Right cardiac atrium (tissue), 5 donors: Measurements from ENCODE around the gene MACROD2. TPM values are rescaled to one million over a fixed set of nuclear protein-coding genes. Genes with fewer than 3 reads are reported as not detected.

Source experiments
- ATAC-seq, 2 donors: fragments of 200-7000 bp; cut with Tn5 transposase; one replicate each; pipeline versions ENCODE4 v1.8.0 to v1.9.1; 2020; ENCODE audit warnings: moderate library complexity in 2 of 2, mild to moderate bottlenecking in 1 of 2
- DNase-seq, 3 donors: peaks; one replicate each; pipeline ENCODE4 v3.0.0-alpha.2; 2020
- H3K27ac ChIP-seq: one replicate; pipeline ENCODE4 v1.5.1; 2013; ENCODE audit warnings: mild to moderate bottlenecking, low read length, control low read depth, moderate library complexity
- H3K27me3 ChIP-seq: one replicate; pipeline ENCODE4 v1.6.1; 2013; ENCODE audit not compliant: control insufficient read depth, insufficient read depth
- H3K4me1 ChIP-seq: one replicate; pipeline ENCODE4 v1.6.1; 2013; ENCODE audit warnings: low read length; ENCODE audit not compliant: control insufficient read depth, insufficient read depth
- H3K4me3 ChIP-seq: one replicate; pipeline ENCODE4 v1.5.1; 2013; ENCODE audit warnings: low read length, control low read depth
- H3K9me3 ChIP-seq: one replicate; pipeline ENCODE4 v1.6.1; 2013; ENCODE audit warnings: low read length; ENCODE audit not compliant: control insufficient read depth
- WGBS: extraction: QIAGEN DNeasy Blood & Tissue Kit; methylation state at CpG from one replicate; pipeline ENCODE4 v1.1.7; 2013; 5-methylcytosine and 5-hydroxymethylcytosine counted together
- intact Hi-C, 4 donors: fragments of 100-400 bp; cut with DNase I; formaldehyde crosslinking; loops; one replicate each; pipeline versions ENCODE4 v1.11.0 to v1.14.0; 2022 to 2023
- polyA plus RNA-seq: library from polyadenylated mRNA; stranded (reverse); fragments of 200-250 nt; gene quantifications from one replicate; pipeline ENCODE4 v1.2.3, GENCODE V29; 2013
- total RNA-seq, 4 donors: library from RNA; stranded (reverse); fragmentation: NEBNext Ultra II Directional; extraction: Animal tissue kit (Norgen Biotek cat#: 25700); gene quantifications; one replicate each; pipeline ENCODE4 v1.2.1, GENCODE V29; 2021
- donor health status: healthy with polysubstance abuse.
- donor health status: DM: no; HTN: yes; CAD: no.
- donor health status: DM: no; HTN: no; CAD: no.
- donor health status: DM: no; HTN: yes; CAD: no; lungs with severe emphysema.
- donor health status: DM: yes; HTN: yes; CAD: no.

MACROD2 gene
- total and polyA plus RNA-seq, 5 donors: 0.61 to 4.4 (median 2.4) TPM

- Histone ChIP-seq H3K9me3 (no peaks in the 10 kb centered on the region), H3K4me3 (no peak overlapping the region), H3K27me3 (no peaks in the 10 kb centered on the region), H3K27ac (no peak overlapping the region), H3K4me1 (no peaks in the 10 kb centered on the region)
- 66% methylated on average over 3 of the region's 3 CpGs for WGBS
- intact Hi-C loops: no loop called here
- no peak for ATAC-seq
- no peak for DNase-seq
These were observed 586.4 kb downstream of the MACROD2 start for GRCh38 chr20:14581731-14582130.

GRCh38 chr20:14582855-14583254 lies 587.5 kb downstream of the MACROD2 start:
- Histone ChIP-seq H3K27ac (no peak overlapping the region), H3K4me3 (no peak overlapping the region), H3K27me3 (no peaks in the 10 kb centered on the region), H3K9me3 (no peaks in the 10 kb centered on the region), H3K4me1 (no peaks in the 10 kb centered on the region)
- ATAC-seq: no peak
- no peak for DNase-seq
- 54% methylated on average over 3 of the region's 3 CpGs for WGBS
- intact Hi-C loops: no loop called here

GRCh38 chr20:14583413-14583812 lies 588.1 kb downstream of the MACROD2 start:
- no peak overlapping the region for H3K4me3 ChIP-seq
- H3K4me1 ChIP-seq: no peaks in the 10 kb centered on the region
- intact Hi-C loops: no loop called here
- WGBS: 90% methylated on average over 1 of the region's 1 CpG
- H3K27ac ChIP-seq: no peak overlapping the region
- no peak for ATAC-seq
- DNase-seq: no peak
- H3K9me3 ChIP-seq: no peaks in the 10 kb centered on the region
- no peaks in the 10 kb centered on the region for H3K27me3 ChIP-seq

DNA sequence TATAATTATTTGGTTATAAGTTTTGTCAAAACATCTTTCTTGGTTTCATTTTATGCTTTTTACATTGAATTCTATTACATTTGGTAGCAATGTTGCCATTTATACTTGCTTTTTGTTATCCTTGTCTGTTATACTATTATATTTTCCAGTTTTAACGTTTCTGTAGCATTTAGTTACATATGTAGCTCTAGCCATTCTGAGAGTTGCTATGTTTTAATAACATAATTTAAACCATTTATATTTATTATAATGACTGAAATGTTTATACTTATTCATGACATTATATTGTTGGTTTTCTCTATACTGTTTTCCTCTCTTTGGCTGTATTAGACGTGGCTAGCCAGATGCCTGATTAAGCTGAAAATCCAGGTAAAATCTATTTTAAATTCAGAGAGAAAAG lies 594.1 kb downstream of the MACROD2 start:
- intact Hi-C loops: no loop called here
- H3K4me3 ChIP-seq: no peak overlapping the region
- no peaks in the 10 kb centered on the region for H3K4me1 ChIP-seq
- H3K9me3 ChIP-seq: no peaks in the 10 kb centered on the region
- DNase-seq: no peak
- no peak overlapping the region for H3K27ac ChIP-seq
- WGBS: 78% methylated on average over 2 of the region's 2 CpGs
- no peaks in the 10 kb centered on the region for H3K27me3 ChIP-seq
- ATAC-seq: no peak

GRCh38 chr20:14595051-14595450 lies 599.7 kb downstream of the MACROD2 start:
- H3K27me3 ChIP-seq: no peaks in the 10 kb centered on the region
- no peaks in the 10 kb centered on the region for H3K9me3 ChIP-seq
- no peaks in the 10 kb centered on the region for H3K4me1 ChIP-seq
- ATAC-seq (no peak), DNase-seq (peak in 1 of 3 donors; percentile 6)
- H3K27ac ChIP-seq: no peak overlapping the region
- intact Hi-C loops: no loop called here
- no peak overlapping the region for H3K4me3 ChIP-seq
- 84% methylated on average over 8 of the region's 8 CpGs for WGBS

DNA sequence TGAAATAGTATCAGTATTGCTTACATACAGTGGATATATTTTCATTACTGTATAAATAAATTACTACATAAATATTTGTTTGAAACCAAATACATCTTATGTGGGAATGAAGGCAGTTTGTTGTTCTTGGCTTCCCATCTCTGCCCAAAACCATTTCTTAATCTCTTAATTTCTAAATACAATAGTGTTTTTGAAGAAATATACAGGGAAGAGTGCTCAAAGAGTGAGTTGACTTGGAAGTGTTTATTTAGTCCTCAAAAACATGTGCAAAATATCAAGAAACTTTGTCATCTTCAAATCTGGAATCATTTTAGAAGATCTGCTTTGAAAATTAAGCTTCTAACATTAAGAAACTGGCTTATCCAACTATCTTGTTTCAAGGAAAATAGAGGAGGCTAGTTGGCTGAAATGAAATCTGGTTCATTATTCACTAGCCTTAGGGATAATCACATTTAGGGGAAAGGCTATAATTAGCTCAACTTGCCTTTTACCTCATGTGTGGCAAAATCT lies 601.9 kb downstream of the MACROD2 start:
- ATAC-seq (no peak), DNase-seq (no peak)
- Histone ChIP-seq H3K9me3 (no peaks in the 10 kb centered on the region), H3K27me3 (no peaks in the 10 kb centered on the region), H3K4me3 (no peak overlapping the region), H3K4me1 (no peaks in the 10 kb centered on the region), H3K27ac (no peak overlapping the region)
- intact Hi-C loops: no loop called here

DNA sequence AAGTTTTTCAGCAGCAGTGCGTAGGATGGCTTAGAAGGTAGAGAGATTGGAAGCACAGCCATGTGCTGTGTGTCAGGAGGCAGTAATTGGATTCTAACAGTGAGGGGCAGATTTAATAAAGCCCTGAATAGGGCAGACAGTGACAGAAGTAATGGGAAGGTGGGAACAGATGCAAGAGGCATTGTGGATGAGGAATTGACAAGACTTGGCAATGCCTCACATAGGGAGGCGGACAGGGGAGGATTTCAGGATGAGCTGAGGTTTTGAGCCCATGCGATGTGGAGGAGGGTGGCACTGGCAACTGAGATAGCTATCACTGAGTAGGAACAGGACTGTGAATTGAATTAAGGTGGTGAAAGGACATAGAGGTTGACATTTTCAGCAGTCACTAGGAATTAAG lies 604.3 kb downstream of the MACROD2 start:
- intact Hi-C loops: no loop called here
- H3K27ac ChIP-seq: no peak overlapping the region
- ATAC-seq: no peak
- H3K4me3 ChIP-seq: no peak overlapping the region
- H3K9me3 ChIP-seq: no peaks in the 10 kb centered on the region
- H3K4me1 ChIP-seq: no peaks in the 10 kb centered on the region
- 75% methylated on average over 3 of the region's 3 CpGs for WGBS
- DNase-seq: no peak
- H3K27me3 ChIP-seq: no peaks in the 10 kb centered on the region

DNA sequence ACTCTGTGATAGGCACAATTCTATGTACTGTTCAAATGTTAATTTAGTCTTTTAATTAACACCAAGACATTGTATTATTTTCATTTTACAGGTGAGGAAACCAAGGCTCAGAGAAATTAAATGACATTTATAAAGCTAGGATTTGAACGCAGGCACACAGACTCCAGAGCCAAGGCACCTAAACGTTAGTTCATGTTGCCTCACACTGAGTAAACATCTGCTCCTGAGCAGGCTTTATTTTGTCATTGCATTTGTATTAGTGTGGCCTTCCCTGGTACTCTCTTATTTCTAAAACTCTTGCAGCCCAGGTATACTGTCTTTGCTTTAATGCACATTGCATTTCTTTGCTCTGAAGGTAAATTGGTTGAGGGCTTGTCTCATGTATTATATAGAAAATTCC lies 605.2 kb downstream of the MACROD2 start:
- 80% methylated on average over 2 of the region's 2 CpGs for WGBS
- DNase-seq: no peak
- no peak for ATAC-seq
- Histone ChIP-seq H3K27me3 (no peaks in the 10 kb centered on the region), H3K9me3 (no peaks in the 10 kb centered on the region), H3K4me1 (no peaks in the 10 kb centered on the region), H3K4me3 (no peak overlapping the region), H3K27ac (no peak overlapping the region)
- intact Hi-C loops: no loop called here

GRCh38 chr20:14604143-14604542 lies 608.8 kb downstream of the MACROD2 start:
- WGBS: 83% methylated on average over 1 of the region's 1 CpG
- no peak for ATAC-seq
- intact Hi-C loops: no loop called here

GRCh38 chr20:14609328-14610221 lies 614.3 kb downstream of the MACROD2 start:
- H3K27ac ChIP-seq: no peak overlapping the region
- WGBS: 83% methylated on average over 4 of the region's 4 CpGs
- H3K27me3 ChIP-seq: no peaks in the 10 kb centered on the region
- H3K4me1 ChIP-seq: no peaks in the 10 kb centered on the region
- no peak overlapping the region for H3K4me3 ChIP-seq
- ATAC-seq (no peak), DNase-seq (no peak)
- intact Hi-C loops: no loop called here
- H3K9me3 ChIP-seq: no peaks in the 10 kb centered on the region

More at GRCh38 chr20:14604143-14604542, 608.8 kb downstream of the MACROD2 start:
- no peaks in the 10 kb centered on the region for H3K27me3 ChIP-seq
- no peak overlapping the region for H3K27ac ChIP-seq
- H3K4me3 ChIP-seq: no peak overlapping the region
- no peaks in the 10 kb centered on the region for H3K9me3 ChIP-seq
- no peak for DNase-seq
- H3K4me1 ChIP-seq: no peaks in the 10 kb centered on the region

DNA sequence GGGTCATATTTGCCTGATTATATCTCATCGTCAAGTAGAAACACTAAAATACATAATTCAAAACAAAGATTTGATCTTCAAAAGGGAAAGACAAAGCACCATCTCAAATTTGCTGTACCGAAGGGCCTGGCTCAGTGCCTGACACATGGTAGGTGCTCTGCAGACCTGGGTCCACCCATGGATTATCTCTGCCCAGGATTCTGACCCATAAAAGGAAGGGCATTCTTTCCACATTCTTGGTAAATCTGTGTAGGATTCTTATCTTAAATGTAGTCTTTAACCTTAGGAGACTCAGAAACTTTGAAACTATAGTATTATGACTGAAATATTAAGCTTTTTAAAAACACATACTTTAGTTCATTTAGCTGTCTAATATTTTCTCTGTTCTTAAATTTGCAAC lies 616.2 kb downstream of the MACROD2 start:
- Histone ChIP-seq H3K4me1 (no peaks in the 10 kb centered on the region), H3K27me3 (no peaks in the 10 kb centered on the region), H3K4me3 (no peak overlapping the region), H3K9me3 (no peaks in the 10 kb centered on the region), H3K27ac (no peak overlapping the region)
- DNase-seq (no peak), ATAC-seq (no peak)
- intact Hi-C loops: no loop called here
- WGBS: 82% methylated on average over 2 of the region's 2 CpGs
